DMS153 treated with DMSO at 0.1 percent for 48 hours (cell line): ENCODE measurements around the gene UBTD2.
"Not testable (repeated sequence)": the region's sequence is repeated elsewhere in the genome, so short reads cannot be mapped to it uniquely, and the experiment has no call there.

Source experiments
- DNase-seq: peaks from one replicate; lab custom pipeline; 2025; ENCODE audit not compliant: unreplicated experiment; lab: John Stamatoyannopoulos, UW

UBTD2 gene

GRCh38 chr5:172283020-172283861 lies at the start of gene UBTD2:
Gene UBTD2, minus strand, starts transcription at chr5:172283764. Its CDS starts 99 bp downstream, at chr5:172283665.
- DNase-seq, result no peak

GRCh38 chr5:172326901-172327300 lies 43.3 kb upstream of the UBTD2 start:
- not testable (repeated sequence) for DNase-seq

- DNase-seq, result no peak
Measured at GRCh38 chr5:172325452-172325851, 41.9 kb upstream of the UBTD2 start.

- peak; percentile 48 for DNase-seq
Measured at GRCh38 chr5:172322028-172322965, 38.7 kb upstream of the UBTD2 start.

GRCh38 chr5:172321593-172321992 lies 38.0 kb upstream of the UBTD2 start:
- no peak for DNase-seq

GRCh38 chr5:172319708-172320441 lies 36.3 kb upstream of the UBTD2 start:
- no peak for DNase-seq

GRCh38 chr5:172315587-172316493 lies 32.3 kb upstream of the UBTD2 start:
- DNase-seq, result no peak

GRCh38 chr5:172313915-172314314 lies 30.4 kb upstream of the UBTD2 start:
- no peak for DNase-seq

GRCh38 chr5:172312286-172312685 lies 28.7 kb upstream of the UBTD2 start:
- no peak for DNase-seq

- DNase-seq, result no peak
Measured at GRCh38 chr5:172311605-172312004, 28.0 kb upstream of the UBTD2 start.

GRCh38 chr5:172311026-172311425 lies 27.5 kb upstream of the UBTD2 start:
- no peak for DNase-seq

- no peak for DNase-seq
Measured at GRCh38 chr5:172305380-172305779, 21.8 kb upstream of the UBTD2 start.

- no peak for DNase-seq
Measured at GRCh38 chr5:172303572-172304335, 20.2 kb upstream of the UBTD2 start.

GRCh38 chr5:172303162-172303561 lies 19.6 kb upstream of the UBTD2 start:
- no peak for DNase-seq

GRCh38 chr5:172302047-172302710 lies 18.6 kb upstream of the UBTD2 start:
- no peak for DNase-seq

- no peak for DNase-seq
Measured at GRCh38 chr5:172299916-172300439, 16.4 kb upstream of the UBTD2 start.

GRCh38 chr5:172294831-172295230 lies 11.3 kb upstream of the UBTD2 start:
- DNase-seq, result no peak

- DNase-seq, result no peak
Measured at GRCh38 chr5:172293745-172294342, 10.3 kb upstream of the UBTD2 start.
